Adrenal gland (tissue), 12 donors: Measurements from ENCODE around the gene UACA. TPM values are rescaled to one million over a fixed set of nuclear protein-coding genes. Genes with fewer than 3 reads are reported as not detected.

Experiments used
- DNase-seq, 7 donors: peaks; one replicate each; pipeline ENCODE4 v3.0.0-alpha.2; 2019 to 2020
- H3K27ac ChIP-seq, 5 donors: fragments of 200-600 bp; sonication (generic) in 4 of 5; 1 replicate in 3 of 5; 2 replicates in 2 of 5; pipeline versions ENCODE4 v1.5.1 to v1.8.0; 2016 to 2020; ENCODE audit warnings: mild to moderate bottlenecking in 1 of 5
- H3K27me3 ChIP-seq: fragments of 200-600 bp; 2 replicates; pipeline ENCODE4 v1.8.0; 2021
- H3K36me3 ChIP-seq, 2 donors: fragments of 200-600 bp; replicated peaks in 1 of 2; 1 replicate in 1 of 2; 2 replicates in 1 of 2; pipeline versions ENCODE4 v1.5.1 to v1.8.0; 2018 to 2022
- H3K4me1 ChIP-seq, 2 donors: fragments of 200-600 bp; replicated peaks in 1 of 2; 1 replicate in 1 of 2; 2 replicates in 1 of 2; pipeline versions ENCODE4 v1.5.1 to v1.8.0; 2018 to 2021
- H3K4me3 ChIP-seq, 4 donors: fragments of 200-600 bp; sonication (generic) in 3 of 4; one replicate each; pipeline ENCODE4 v1.5.1; 2016 to 2018
- H3K9me3 ChIP-seq, 3 donors: fragments of 200-600 bp; sonication (generic) in 1 of 3; replicated peaks in 1 of 3; 1 replicate in 2 of 3; 2 replicates in 1 of 3; pipeline versions ENCODE4 v1.5.1 to v1.8.0; 2016 to 2021
- CTCF ChIP-seq, 6 experiments: fragments of 450-650 bp in 4 of 6; fragments of 200-600 bp in 2 of 6; sonication (generic) in 1 of 6; IDR thresholded peaks; 1 replicate in 5 of 6; 2 replicates in 1 of 6; pipeline versions ENCODE4 v1.5.1 to v1.8.0; 2016 to 2021; ENCODE audit warnings: antibody characterized with exemption in 6 of 6, mild to moderate bottlenecking in 2 of 6, moderate library complexity in 1 of 6
- POLR2A ChIP-seq, 2 donors: fragments of 450-650 bp; IDR thresholded peaks; one replicate each; pipeline ENCODE4 v1.6.1; 2017; ENCODE audit warnings: antibody characterized with exemption in 2 of 2, mild to moderate bottlenecking in 2 of 2, moderate library complexity in 1 of 2
- whole genome bisulfite sequencing, 4 donors: extraction: QIAGEN DNeasy Blood & Tissue Kit in 2 of 4; methylation state at CpG; one replicate each; pipeline versions ENCODE4 v1.1.5 to v1.1.7; 2013 to 2017; 5-methylcytosine and 5-hydroxymethylcytosine counted together
- intact Hi-C, 2 donors: fragments of 100-400 bp; cut with DNase I; formaldehyde crosslinking; loops; one replicate each; pipeline versions ENCODE4 v1.14.1 to v1.15.0; 2022 to 2023
- polyA plus RNA-seq, 3 donors: library from polyadenylated mRNA; stranded (reverse); fragments of 200-250 nt in 2 of 3; fragments of 350-450 nt in 1 of 3; fragmentation: Illumina TruSeq in 1 of 3; extraction: RNeasy Lipid Tissue Mini Kit (QIAGEN cat#74804) in 1 of 3; gene quantifications; one replicate each; pipeline ENCODE4 v1.2.3, GENCODE V29; 2013 to 2014
- total RNA-seq, 9 donors: library from RNA; depleted of rRNA in 4 of 9; stranded (reverse); fragments of >200 nt in 4 of 9; fragments of 120-200 nt in 1 of 9; fragmentation: NEBNext Ultra II Directional in 1 of 9; extraction: Animal tissue kit (Norgen Biotek cat#: 25700) in 1 of 9; gene quantifications; one replicate each; pipeline versions ENCODE4 v1.1.0 to v1.2.4, GENCODE V29; 2013 to 2023
- donor health status: healthy with polysubstance abuse.
- donor health status: Bipolar disorder and iron deficiency.
- donor health status: DM: yes; HTN: yes; CAD: no.
- donor health status: DM: no; HTN: no; CAD: no.
- donor health status: DM: no; HTN: no; CAD: no.
- donor health status: DM: yes; HTN: yes; CAD: no.

The UACA gene
- total and polyA plus RNA-seq, 12 donors: 16.7 to 186 (median 39.1) TPM

GRCh38 chr15:70762469-70763119 is 764 bp downstream of the UACA start:
- no peaks in the 10 kb centered on the region for H3K27me3 ChIP-seq
- peak; percentile 36 to 65 (median 48) for DNase-seq
- H3K27ac ChIP-seq: peak overlapping the region; percentile 84 to 96 (median 94)
- no peaks in the 10 kb centered on the region for H3K9me3 ChIP-seq
- intact Hi-C loops: no loop called here
- no peaks in the 10 kb centered on the region for H3K36me3 ChIP-seq
- H3K4me3 ChIP-seq: peak overlapping the region; percentile 68 to 97 (median 86)
- TF ChIP-seq CTCF (IDR thresholded peaks at IDR 0.05): no peak
- TF ChIP-seq POLR2A (IDR thresholded peaks at IDR 0.05): peak in 1 of 2 donors; percentile 54
- WGBS, 4 donors: 0 to 1% (median 1%) methylated on average over 36 to 45 of the region's 45 CpGs
- peaks cover 11 to 23% of the 10 kb centered on the region in 2 donors for H3K4me1 ChIP-seq

- Histone ChIP-seq H3K9me3 (no peaks in the 10 kb centered on the region), H3K36me3 (no peaks in the 10 kb centered on the region), H3K27me3 (no peaks in the 10 kb centered on the region), H3K4me3 (peak overlapping the region in 3 of 4 donors; percentile 6 to 86 (median 85)), H3K4me1 (peaks cover 11 to 23% of the 10 kb centered on the region in 2 donors), H3K27ac (peak overlapping the region in 4 of 5 donors; percentile 87 to 96 (median 94))
- TF ChIP-seq POLR2A (IDR thresholded peaks at IDR 0.05) (no peak), CTCF (IDR thresholded peaks at IDR 0.05) (no peak)
- DNase-seq: no peak
- intact Hi-C loops: no loop called here
- 18 to 25% (median 19%) methylated on average over 7 of the region's 7 CpGs for WGBS, 4 donors
These were observed 1.4 kb downstream of the UACA start for GRCh38 chr15:70761931-70762468.

- intact Hi-C loops: no loop called here
- peak overlapping the region in 1 of 4 donors; percentile 0 for H3K4me3 ChIP-seq
These were observed 2.3 kb downstream of the UACA start for GRCh38 chr15:70761046-70761445.

More at GRCh38 chr15:70761046-70761445, 2.3 kb downstream of the UACA start:
- Histone ChIP-seq H3K9me3 (no peaks in the 10 kb centered on the region), H3K27me3 (no peaks in the 10 kb centered on the region), H3K27ac (no peak overlapping the region), H3K4me1 (peaks cover 11 to 23% of the 10 kb centered on the region in 2 donors), H3K36me3 (no peaks in the 10 kb centered on the region)
- 53 to 72% (median 62%) methylated on average over 2 of the region's 2 CpGs for WGBS, 4 donors
- TF ChIP-seq CTCF (IDR thresholded peaks at IDR 0.05): no peak
- no peak for TF ChIP-seq POLR2A (IDR thresholded peaks at IDR 0.05)
- DNase-seq: no peak
